ENCODE results near the gene RAB3B. TPM values are rescaled to one million over a fixed set of nuclear protein-coding genes. Genes with fewer than 3 reads are reported as not detected.
"Not testable (repeated sequence)": the region's sequence is repeated elsewhere in the genome, so short reads cannot be mapped to it uniquely, and the experiment has no call there.

Gene RAB3B
- total and polyA plus RNA-seq, 2 experiments from 2014 or later: 9.7 to 24.7 TPM

DNA sequence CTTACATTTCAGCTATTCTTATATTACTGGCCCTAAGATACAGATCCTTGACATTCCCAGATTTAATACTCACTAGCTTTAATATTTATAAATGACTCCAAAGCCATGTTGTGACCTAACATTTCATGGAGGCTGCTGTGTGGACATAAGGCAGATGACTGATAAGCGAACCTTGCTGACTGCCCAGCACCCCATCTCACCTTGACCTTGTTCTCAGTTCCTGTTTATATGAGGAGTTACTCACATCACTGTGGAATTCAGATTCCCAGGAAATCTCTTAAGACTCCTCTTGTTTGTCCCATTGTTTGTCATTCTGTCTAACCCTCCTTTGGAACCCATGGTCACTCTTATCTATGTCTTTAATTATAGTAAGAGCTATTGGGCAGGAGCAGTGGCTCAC, 21.9 kb downstream of the RAB3B start:
- Histone ChIP-seq H3K4me3 (no peak overlapping the region), H3K79me2 (peaks cover 2% of the 10 kb centered on the region), H4K20me1 (ENCODE audit: insufficient read depth, poor library complexity, severe bottlenecking) (no peaks in the 10 kb centered on the region), H3K27ac (peak overlapping the region; percentile 98), H3K27me3 (no peaks in the 10 kb centered on the region), H3K9me2 (replicated peaks; ENCODE audit: insufficient read depth) (no peaks in the 10 kb centered on the region), H3K36me3 (replicated peaks; ENCODE audit: insufficient read depth, low read depth) (no peaks in the 10 kb centered on the region), H3K4me2 (peak overlapping the region; percentile 45), H3K4me1 (ENCODE audit: insufficient read depth) (peaks cover 27% of the 10 kb centered on the region), H3K9me3 (ENCODE audit: low read depth) (no peaks in the 10 kb centered on the region), H2AFZ (no peak overlapping the region)
- TF ChIP-seq EZH2phosphoT487 (IDR thresholded peaks at IDR 0.05; ENCODE audit: low read depth, severe bottlenecking, unreplicated experiment) (no peak), EZH2 (IDR thresholded peaks at IDR 0.05; ENCODE audit: borderline replicate concordance) (no peak)
- TF ChIP-seq, protein P1, sequence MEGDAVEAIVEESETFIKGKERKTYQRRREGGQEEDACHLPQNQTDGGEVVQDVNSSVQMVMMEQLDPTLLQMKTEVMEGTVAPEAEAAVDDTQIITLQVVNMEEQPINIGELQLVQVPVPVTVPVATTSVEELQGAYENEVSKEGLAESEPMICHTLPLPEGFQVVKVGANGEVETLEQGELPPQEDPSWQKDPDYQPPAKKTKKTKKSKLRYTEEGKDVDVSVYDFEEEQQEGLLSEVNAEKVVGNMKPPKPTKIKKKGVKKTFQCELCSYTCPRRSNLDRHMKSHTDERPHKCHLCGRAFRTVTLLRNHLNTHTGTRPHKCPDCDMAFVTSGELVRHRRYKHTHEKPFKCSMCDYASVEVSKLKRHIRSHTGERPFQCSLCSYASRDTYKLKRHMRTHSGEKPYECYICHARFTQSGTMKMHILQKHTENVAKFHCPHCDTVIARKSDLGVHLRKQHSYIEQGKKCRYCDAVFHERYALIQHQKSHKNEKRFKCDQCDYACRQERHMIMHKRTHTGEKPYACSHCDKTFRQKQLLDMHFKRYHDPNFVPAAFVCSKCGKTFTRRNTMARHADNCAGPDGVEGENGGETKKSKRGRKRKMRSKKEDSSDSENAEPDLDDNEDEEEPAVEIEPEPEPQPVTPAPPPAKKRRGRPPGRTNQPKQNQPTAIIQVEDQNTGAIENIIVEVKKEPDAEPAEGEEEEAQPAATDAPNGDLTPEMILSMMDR (IDR thresholded peaks at IDR 0.05; ENCODE audit: poor library complexity): no peak
- DNase-seq (ENCODE audit: low spot score): peak; percentile 52
- 50% methylated on average over 1 of the region's 1 CpG for WGBS (ENCODE audit: low lambda C conversion rate, missing lambda C conversion rate)

DNA sequence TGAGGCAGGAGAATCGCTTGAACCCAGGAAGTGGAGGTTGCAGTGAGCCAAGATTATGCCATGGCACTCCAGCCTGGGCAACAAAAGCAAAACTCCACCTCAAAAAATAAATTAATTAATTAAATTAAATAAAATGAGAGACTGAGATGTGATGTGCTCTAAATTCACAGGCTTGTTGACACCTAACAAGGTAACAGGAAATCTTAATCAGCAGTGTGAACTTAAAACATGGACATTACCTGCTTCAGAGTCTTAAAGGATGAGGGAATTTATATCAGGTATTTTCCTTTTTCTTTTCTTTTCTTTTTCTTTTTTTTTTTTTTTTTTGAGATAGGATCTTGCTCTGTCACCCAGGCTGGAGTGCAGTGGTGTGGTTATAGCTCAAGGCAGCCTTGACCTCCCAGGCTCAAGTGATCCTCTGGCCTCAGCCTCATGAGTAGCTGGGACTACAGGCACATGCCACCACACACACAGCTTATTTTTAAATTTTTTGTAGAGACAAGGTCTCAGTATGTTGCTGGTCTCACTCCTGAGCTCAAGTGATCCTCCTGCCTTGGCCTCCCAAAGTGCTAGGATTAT, 23.2 kb downstream of the RAB3B start:
- H3K27me3 ChIP-seq; DNase-seq (ENCODE audit: low spot score); H3K36me3 ChIP-seq (replicated peaks; ENCODE audit: insufficient read depth, low read depth); H3K79me2 ChIP-seq; H3K4me3 ChIP-seq; H2AFZ ChIP-seq; H3K4me2 ChIP-seq; H3K9me2 ChIP-seq (replicated peaks; ENCODE audit: insufficient read depth); H3K9me3 ChIP-seq (ENCODE audit: low read depth); H4K20me1 ChIP-seq (ENCODE audit: insufficient read depth, poor library complexity, severe bottlenecking): not testable (repeated sequence)
- WGBS (ENCODE audit: low lambda C conversion rate, missing lambda C conversion rate): 94% methylated on average over 1 of the region's 1 CpG
- Histone ChIP-seq H3K4me1 (ENCODE audit: insufficient read depth) (peaks cover 21% of the 10 kb centered on the region), H3K27ac (peak overlapping the region; percentile 98)

DNA sequence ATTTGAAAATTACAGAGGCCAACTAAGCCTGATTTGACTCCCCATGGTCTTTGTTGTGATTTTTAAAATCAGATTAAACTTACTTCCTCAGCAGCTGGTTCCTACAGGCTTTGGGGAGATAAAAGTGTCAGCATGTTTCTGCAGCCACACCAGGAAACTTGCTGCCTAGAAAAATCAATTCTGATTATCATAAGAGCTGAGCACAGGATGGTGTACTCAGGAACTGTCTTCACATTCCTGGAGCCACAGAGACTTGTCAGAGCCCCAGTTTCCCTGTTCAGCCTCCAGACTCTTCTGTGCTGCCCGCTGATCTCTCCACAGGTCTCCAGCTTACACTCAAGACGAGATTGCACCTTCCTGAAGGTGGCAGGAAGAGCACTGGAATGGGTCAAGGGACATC, 23.9 kb downstream of the RAB3B start:
- Histone ChIP-seq H3K79me2 (peaks cover 2% of the 10 kb centered on the region), H3K4me3 (no peak overlapping the region), H3K4me2 (no peak overlapping the region), H3K9me3 (ENCODE audit: low read depth) (no peaks in the 10 kb centered on the region), H3K27ac (peak overlapping the region; percentile 37), H3K4me1 (ENCODE audit: insufficient read depth) (peaks cover 21% of the 10 kb centered on the region), H3K27me3 (no peaks in the 10 kb centered on the region), H3K9me2 (replicated peaks; ENCODE audit: insufficient read depth) (no peaks in the 10 kb centered on the region), H4K20me1 (ENCODE audit: insufficient read depth, poor library complexity, severe bottlenecking) (no peaks in the 10 kb centered on the region), H2AFZ (no peak overlapping the region), H3K36me3 (replicated peaks; ENCODE audit: insufficient read depth, low read depth) (no peaks in the 10 kb centered on the region)
- DNase-seq (ENCODE audit: low spot score): no peak
- whole genome bisulfite sequencing (ENCODE audit: low lambda C conversion rate, missing lambda C conversion rate): 90% methylated on average over 2 of the region's 2 CpGs
- TF ChIP-seq, protein P1 (IDR thresholded peaks at IDR 0.05; ENCODE audit: poor library complexity): no peak
- TF ChIP-seq EZH2phosphoT487 (IDR thresholded peaks at IDR 0.05; ENCODE audit: low read depth, severe bottlenecking, unreplicated experiment) (no peak), EZH2 (IDR thresholded peaks at IDR 0.05; ENCODE audit: borderline replicate concordance) (no peak)

DNA sequence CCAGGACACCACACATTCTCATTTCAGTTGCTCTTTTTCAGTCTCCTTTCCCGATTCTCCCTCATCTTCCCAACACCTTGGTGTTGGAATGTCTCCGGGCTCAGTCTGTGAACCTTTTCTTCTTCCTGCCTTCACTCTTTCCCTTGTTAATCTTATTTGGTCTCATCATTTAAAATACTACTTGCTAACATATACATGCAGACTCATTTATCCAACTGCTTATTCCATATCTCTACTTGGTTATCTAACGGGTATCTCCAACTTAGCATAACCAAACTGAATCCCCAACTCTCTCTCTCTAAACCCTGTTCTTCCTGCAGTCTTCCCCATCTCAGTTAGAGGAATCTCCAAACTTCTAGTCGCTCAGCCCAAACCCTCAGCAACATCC, 26.2 kb downstream of the RAB3B start:
- H4K20me1 ChIP-seq (ENCODE audit: insufficient read depth, poor library complexity, severe bottlenecking): no peaks in the 10 kb centered on the region
- no peak overlapping the region for H3K4me3 ChIP-seq
- no peaks in the 10 kb centered on the region for H3K27me3 ChIP-seq
- H3K27ac ChIP-seq: no peak overlapping the region
- TF ChIP-seq EZH2phosphoT487 (IDR thresholded peaks at IDR 0.05; ENCODE audit: low read depth, severe bottlenecking, unreplicated experiment) (no peak), EZH2 (IDR thresholded peaks at IDR 0.05; ENCODE audit: borderline replicate concordance) (no peak)
- TF ChIP-seq, protein P1 (IDR thresholded peaks at IDR 0.05; ENCODE audit: poor library complexity): no peak
- no peaks in the 10 kb centered on the region for H3K9me2 ChIP-seq (replicated peaks; ENCODE audit: insufficient read depth)
- WGBS (ENCODE audit: low lambda C conversion rate, missing lambda C conversion rate): 94% methylated on average over 4 of the region's 4 CpGs
- H3K4me2 ChIP-seq: no peak overlapping the region
- H3K36me3 ChIP-seq (replicated peaks; ENCODE audit: insufficient read depth, low read depth): no peaks in the 10 kb centered on the region
- no peak for DNase-seq (ENCODE audit: low spot score)
- peaks cover 12% of the 10 kb centered on the region for H3K4me1 ChIP-seq (ENCODE audit: insufficient read depth)
- H2AFZ ChIP-seq: no peak overlapping the region
- H3K79me2 ChIP-seq: peaks cover 2% of the 10 kb centered on the region
- H3K9me3 ChIP-seq (ENCODE audit: low read depth): no peaks in the 10 kb centered on the region
